Fibroblast of the aortic adventitia (primary cell): Measurements from ENCODE around the gene DGKD. TPM values are rescaled to one million over a fixed set of nuclear protein-coding genes. Genes with fewer than 3 reads are reported as not detected.

ENCODE experiments used
- DNase-seq: peaks from one replicate; pipeline ENCODE4 v3.0.0-alpha.2; 2010; ENCODE audit warnings: low read depth
- H3K4me3 ChIP-seq: 2 replicates; pipeline ENCODE4 v1.5.1; 2011; ENCODE audit warnings: low read depth, mild to moderate bottlenecking, control low read depth, low read length, moderate library complexity
- total RNA-seq: library from RNA; depleted of rRNA; stranded (reverse); fragments of >200 nt; gene quantifications from 2 replicates; pipeline ENCODE4 v1.2.3, GENCODE V29; 2012; ENCODE audit warnings: low replicate concordance
- TF ChIP-seq, protein P1 (sequence below): IDR thresholded peaks from 2 replicates; pipeline ENCODE4 v1.5.1; 2011; ENCODE audit warnings: mild to moderate bottlenecking, low read length, control low read depth, inconsistent platforms; ENCODE audit not compliant: insufficient read depth

Gene DGKD
- total RNA-seq, 1 donor: 4.1 TPM

DNA sequence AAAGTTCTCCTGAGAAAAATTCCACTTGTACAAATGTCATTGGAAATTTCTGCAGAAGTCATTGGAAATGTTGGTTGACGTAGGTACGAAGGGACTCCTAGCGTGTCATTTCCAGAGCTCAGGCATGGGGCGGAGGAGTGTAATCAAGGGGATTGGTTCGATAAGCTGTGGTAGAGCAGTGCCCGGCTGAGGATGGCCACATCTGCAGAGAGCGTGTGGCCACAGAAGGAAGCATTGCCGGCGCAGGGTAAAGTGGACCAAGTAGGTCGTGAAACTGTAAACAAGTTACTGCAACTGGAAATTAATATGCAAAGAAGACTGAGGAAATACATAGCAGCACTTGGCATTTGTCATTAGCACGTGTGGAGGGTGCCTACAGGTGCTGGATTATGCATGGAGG is 101.8 kb downstream of the DGKD start:
- TF ChIP-seq, protein P1, sequence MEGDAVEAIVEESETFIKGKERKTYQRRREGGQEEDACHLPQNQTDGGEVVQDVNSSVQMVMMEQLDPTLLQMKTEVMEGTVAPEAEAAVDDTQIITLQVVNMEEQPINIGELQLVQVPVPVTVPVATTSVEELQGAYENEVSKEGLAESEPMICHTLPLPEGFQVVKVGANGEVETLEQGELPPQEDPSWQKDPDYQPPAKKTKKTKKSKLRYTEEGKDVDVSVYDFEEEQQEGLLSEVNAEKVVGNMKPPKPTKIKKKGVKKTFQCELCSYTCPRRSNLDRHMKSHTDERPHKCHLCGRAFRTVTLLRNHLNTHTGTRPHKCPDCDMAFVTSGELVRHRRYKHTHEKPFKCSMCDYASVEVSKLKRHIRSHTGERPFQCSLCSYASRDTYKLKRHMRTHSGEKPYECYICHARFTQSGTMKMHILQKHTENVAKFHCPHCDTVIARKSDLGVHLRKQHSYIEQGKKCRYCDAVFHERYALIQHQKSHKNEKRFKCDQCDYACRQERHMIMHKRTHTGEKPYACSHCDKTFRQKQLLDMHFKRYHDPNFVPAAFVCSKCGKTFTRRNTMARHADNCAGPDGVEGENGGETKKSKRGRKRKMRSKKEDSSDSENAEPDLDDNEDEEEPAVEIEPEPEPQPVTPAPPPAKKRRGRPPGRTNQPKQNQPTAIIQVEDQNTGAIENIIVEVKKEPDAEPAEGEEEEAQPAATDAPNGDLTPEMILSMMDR: no peak
- DNase-seq: no peak

DNA sequence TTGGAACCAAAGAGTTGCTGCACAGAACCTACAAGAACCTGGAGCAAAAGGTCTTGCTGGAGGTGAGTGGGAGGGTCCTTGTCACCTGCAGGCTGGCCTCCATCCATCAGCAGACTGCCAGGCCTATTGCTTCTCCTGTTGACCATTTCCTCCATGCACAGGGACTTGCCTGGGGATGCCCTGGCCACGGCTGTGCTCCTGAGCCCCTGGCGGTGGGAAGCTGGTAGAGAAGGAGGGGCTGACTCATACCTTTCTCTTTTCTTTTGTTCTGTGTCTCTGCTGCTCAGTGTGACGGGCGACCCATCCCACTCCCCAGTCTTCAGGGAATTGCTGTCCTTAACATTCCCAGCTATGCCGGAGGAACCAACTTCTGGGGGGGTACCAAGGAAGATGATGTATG is 102.6 kb downstream of the DGKD start:
- no peak for DNase-seq
- TF ChIP-seq, protein P1: no peak
- no peak overlapping the region for H3K4me3 ChIP-seq

More for the DNA sequence above, 101.8 kb downstream of the DGKD start:
- H3K4me3 ChIP-seq: no peak overlapping the region

DNA sequence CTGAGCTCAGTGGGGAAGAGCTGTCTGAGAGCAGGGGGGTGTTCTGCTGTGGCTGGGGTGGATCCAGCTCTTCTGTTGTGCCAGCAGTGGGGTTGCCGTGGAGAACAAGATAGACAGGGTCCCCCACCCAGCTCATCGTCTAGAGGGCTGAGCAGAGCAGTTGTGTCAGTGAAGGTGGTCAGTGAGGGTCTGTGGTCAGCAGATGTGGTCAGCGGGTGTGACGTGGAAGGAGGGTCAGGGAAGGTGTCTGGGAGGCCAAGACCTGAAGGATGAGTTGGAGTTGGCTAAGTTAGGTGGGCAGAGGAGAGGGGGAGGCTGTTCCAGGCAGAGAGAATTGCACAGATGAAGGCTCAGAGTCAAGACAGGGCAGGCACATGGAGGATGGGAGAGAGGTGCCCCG is 103.1 kb downstream of the DGKD start:
- H3K4me3 ChIP-seq: no peak overlapping the region
- TF ChIP-seq, protein P1: no peak
- no peak for DNase-seq

DNA sequence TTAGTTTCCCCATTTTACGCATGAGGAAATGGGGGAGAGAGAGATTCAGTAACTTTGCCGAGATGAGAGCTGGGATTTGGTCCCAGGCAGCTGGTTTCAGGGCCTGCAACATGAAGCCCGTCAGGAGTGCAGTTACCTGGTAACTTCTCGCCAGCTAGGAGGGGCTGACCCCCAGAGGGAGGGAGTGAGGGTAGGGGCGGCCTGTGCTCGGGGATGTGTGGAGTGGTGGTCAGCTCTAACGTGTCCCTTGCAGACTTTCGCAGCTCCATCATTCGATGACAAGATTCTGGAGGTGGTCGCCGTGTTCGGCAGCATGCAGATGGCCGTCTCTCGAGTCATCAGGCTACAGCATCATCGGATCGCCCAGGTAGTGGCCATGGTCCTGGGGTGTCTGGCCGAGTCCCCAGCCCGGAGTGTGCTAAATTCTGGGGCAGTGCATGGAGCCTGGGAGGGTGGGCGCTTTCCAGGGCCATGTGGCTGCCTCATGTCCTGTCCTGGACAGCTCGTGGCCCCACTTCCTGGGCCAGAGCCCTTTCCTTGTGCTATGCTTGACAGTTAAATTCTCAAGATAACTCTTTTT is 103.8 kb downstream of the DGKD start:
- DNase-seq: no peak
- TF ChIP-seq, protein P1: no peak
- H3K4me3 ChIP-seq: no peak overlapping the region

DNA sequence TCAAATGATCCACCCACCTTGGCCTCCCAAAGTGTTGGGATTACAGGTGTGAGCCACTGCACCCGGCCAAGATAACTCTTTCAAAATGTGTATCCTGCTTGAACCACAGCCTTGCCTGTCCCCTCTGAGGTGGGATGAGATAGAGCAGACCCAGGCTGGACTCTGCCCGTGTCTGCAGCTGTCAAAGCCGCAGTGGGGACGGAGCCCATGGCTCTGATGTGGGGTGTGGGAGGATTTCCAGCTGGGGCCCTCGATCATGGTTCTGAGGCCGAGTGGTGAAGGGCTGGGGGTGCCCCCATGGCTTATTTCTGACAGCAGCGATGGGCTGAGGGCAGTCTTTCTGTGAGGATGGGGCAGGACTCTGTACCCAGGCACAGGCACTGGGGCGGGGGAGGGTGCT is 104.5 kb downstream of the DGKD start:
- H3K4me3 ChIP-seq: no peak overlapping the region
- no peak for DNase-seq
- TF ChIP-seq, protein P1: no peak

DNA sequence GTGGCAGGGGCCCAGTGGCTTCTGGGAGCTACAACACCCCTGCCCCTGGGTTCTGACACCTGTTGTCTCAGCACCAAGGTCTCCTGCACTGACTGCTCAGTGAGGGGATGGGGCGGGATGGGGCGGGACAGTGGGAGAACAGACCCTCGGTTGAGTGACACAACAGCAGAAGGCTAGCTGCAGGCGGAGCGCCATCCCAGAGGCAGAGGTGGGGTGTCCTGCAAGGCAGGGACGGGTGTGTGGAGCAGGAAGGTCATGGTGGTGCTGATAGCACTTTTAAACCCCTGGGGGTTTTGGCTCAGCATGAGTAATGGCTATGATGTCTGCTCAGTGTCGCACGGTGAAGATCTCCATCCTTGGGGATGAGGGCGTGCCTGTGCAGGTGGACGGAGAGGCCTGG is 105.1 kb downstream of the DGKD start:
- DNase-seq: no peak
- no peak overlapping the region for H3K4me3 ChIP-seq
- TF ChIP-seq, protein P1: no peak

DNA sequence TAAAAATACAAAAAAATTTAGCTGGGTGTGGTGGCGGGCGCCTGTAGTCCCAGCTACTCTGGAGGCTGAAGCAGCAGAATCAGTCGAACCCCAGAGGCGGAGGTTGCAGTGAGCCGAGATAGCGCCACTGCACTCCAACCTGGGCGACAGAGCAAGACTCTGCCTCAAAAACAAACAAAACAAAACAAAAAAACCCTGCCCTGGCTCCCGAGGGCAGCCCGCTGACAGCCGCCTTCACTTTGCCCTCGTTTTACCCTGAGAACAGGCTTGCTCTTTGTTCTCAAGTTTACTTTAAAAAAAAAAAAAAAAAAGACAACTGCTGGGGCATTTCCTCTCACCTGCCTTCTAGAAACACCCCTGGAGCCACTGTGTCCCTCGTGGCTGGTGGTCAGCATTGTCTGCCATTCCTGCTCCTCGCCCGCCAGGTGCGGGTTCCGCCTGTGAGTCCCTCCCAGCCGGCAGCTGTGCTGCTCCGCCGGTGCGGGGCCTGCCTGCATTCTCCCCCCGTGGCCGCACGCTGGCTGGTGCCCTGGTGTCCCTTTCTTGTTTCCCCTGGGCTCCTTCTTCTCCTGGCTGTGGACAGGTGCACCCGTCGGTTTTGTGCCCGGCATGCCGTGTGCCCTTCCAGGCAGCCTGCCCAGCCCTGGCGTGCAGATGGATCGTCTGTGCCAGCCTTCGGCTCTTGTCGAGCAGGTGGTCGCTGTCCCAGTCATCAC is 106.6 kb downstream of the DGKD start:
- TF ChIP-seq, protein P1: no peak
- H3K4me3 ChIP-seq: no peak overlapping the region
- DNase-seq: no peak
